Measurements from ENCODE around the gene TSKS. TPM values are rescaled to one million over a fixed set of nuclear protein-coding genes. Genes with fewer than 3 reads are reported as not detected.

The TSKS gene
- under 1 TPM in 3 of 6 donors, not detected in 3; 0.15 to 0.91 (median 0.37) TPM for total RNA-seq

DNA sequence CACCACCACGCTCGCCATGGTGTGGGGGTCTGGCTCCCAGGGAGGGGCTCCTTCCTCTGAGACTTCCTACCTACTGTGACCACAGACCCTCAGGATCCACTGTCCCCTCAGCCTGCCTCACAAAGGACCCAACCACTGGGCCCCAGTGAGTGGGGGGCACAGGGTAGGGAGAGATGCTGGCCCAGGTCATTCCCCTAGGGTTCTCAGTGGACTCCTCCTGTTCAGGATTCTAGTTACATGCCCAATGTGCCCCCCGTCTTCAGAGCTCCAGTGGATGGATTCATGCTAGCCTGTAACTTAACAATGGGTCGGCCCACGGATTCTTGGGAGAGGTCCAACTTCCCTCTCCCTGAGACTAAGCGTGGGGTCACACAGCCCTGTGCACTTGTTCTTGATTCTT, at the start of gene TSKS:
Gene TSKS (minus strand): TSS at position 77 of the 400 bp plus-strand sequence. CDS start 59 bp downstream, at position 18.
- H3K36me3 ChIP-seq: no peaks in the 10 kb centered on the region
- WGBS, 2 donors: 79 to 81% methylated on average over 6 of the region's 6 CpGs
- no peaks in the 10 kb centered on the region for H3K9me3 ChIP-seq
- H3K4me3 ChIP-seq: no peak within 1 kb of the TSS
- no peaks in the 10 kb centered on the region for H3K27me3 ChIP-seq
- H3K4me1 ChIP-seq: peaks cover 13 to 19% (median 16%) of the 10 kb centered on the region in 4 donors
- DNase-seq: no peak
- no peak for TF ChIP-seq EP300 (IDR thresholded peaks at IDR 0.05)
- TF ChIP-seq POLR2AphosphoS5 (IDR thresholded peaks at IDR 0.05): no peak
- TF ChIP-seq, protein P1, sequence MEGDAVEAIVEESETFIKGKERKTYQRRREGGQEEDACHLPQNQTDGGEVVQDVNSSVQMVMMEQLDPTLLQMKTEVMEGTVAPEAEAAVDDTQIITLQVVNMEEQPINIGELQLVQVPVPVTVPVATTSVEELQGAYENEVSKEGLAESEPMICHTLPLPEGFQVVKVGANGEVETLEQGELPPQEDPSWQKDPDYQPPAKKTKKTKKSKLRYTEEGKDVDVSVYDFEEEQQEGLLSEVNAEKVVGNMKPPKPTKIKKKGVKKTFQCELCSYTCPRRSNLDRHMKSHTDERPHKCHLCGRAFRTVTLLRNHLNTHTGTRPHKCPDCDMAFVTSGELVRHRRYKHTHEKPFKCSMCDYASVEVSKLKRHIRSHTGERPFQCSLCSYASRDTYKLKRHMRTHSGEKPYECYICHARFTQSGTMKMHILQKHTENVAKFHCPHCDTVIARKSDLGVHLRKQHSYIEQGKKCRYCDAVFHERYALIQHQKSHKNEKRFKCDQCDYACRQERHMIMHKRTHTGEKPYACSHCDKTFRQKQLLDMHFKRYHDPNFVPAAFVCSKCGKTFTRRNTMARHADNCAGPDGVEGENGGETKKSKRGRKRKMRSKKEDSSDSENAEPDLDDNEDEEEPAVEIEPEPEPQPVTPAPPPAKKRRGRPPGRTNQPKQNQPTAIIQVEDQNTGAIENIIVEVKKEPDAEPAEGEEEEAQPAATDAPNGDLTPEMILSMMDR (IDR thresholded peaks at IDR 0.05): no peak
- TF ChIP-seq POLR2A (IDR thresholded peaks at IDR 0.05): no peak
- peak within 1 kb of the TSS in 2 of 4 donors; percentile 20 to 21 for H3K27ac ChIP-seq
- no peak for ATAC-seq (ENCODE audit: low FRiP score in 2 of 2)

- H3K4me3 ChIP-seq: peak overlapping the region; percentile 58 to 83 (median 62)
- no peak for ATAC-seq (ENCODE audit: low FRiP score in 2 of 2)
- H3K36me3 ChIP-seq: peaks cover 0 to 4% (median 0%) of the 10 kb centered on the region in 4 donors
- H3K9me3 ChIP-seq: no peaks in the 10 kb centered on the region
- WGBS, 2 donors: 54 to 76% methylated on average over 7 to 11 of the region's 11 CpGs
- H3K27me3 ChIP-seq: no peaks in the 10 kb centered on the region
- H3K27ac ChIP-seq: peak overlapping the region; percentile 88 to 93 (median 90)
- TF ChIP-seq, protein P1 (IDR thresholded peaks at IDR 0.05): no peak
- TF ChIP-seq POLR2AphosphoS5 (IDR thresholded peaks at IDR 0.05): no peak
- TF ChIP-seq POLR2A (IDR thresholded peaks at IDR 0.05): no peak
- no peak for TF ChIP-seq EP300 (IDR thresholded peaks at IDR 0.05)
- peaks cover 18 to 46% (median 28%) of the 10 kb centered on the region in 4 donors for H3K4me1 ChIP-seq
- DNase-seq: no peak
These were observed 49.4 kb upstream of the TSKS start for GRCh38 chr19:49812452-49812996.

DNA sequence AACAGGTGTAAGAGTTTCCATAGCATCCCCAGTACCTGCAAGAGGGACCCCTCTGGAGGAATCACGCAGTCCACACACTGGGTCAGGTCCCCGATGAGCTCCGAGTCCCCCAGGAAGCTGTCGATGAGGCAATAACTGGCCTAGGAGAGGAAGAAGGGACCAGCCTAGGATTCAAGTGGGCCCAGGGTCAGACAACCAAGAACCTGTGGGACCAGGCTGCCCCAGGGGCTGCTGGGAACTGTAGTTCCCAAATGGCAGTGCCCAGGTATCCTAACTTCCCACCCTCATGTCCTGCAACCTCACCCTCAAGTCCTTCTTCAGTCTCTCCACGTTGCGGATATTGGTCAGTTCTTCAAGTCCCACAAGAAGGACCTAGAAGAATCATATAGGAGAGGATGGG, 48.2 kb upstream of the TSKS start:
- 89 to 96% methylated on average over 6 of the region's 6 CpGs for WGBS, 2 donors
- Histone ChIP-seq H3K4me3 (no peak overlapping the region), H3K36me3 (peaks cover 0 to 16% (median 3%) of the 10 kb centered on the region in 4 donors), H3K4me1 (peaks cover 18 to 38% (median 24%) of the 10 kb centered on the region in 4 donors), H3K27me3 (no peaks in the 10 kb centered on the region), H3K9me3 (no peaks in the 10 kb centered on the region), H3K27ac (no peak overlapping the region)
- TF ChIP-seq POLR2AphosphoS5 (IDR thresholded peaks at IDR 0.05) (no peak), EP300 (IDR thresholded peaks at IDR 0.05) (no peak), POLR2A (IDR thresholded peaks at IDR 0.05) (no peak)
- TF ChIP-seq, protein P1 (IDR thresholded peaks at IDR 0.05): no peak
- DNase-seq (no peak), ATAC-seq (ENCODE audit: low FRiP score in 2 of 2) (no peak)

DNA sequence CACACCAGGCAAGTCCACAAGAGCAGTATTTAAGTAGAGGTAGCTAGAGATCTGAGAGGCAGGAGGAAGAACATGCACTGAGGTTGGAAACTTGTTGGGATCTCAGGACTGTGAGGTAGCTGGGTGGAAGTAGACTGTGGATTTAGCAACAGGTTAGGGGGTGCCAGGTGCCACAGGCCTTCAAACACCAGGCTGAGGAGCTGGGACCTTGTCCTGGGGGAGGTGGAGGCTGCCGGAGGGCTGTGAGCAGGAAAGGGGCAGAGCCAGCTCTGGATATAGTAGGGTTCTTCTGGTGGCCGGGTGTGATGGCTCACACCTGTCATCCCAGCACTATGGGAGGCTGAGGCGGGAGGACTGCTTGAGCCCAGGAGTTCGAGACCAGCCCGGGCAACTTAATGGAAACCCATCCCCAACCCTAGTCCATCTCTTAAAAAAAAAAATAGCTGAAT, 46.9 kb upstream of the TSKS start:
- H3K27ac ChIP-seq: peak overlapping the region; percentile 73 to 94 (median 89)
- peaks cover 0 to 29% (median 11%) of the 10 kb centered on the region in 4 donors for H3K36me3 ChIP-seq
- H3K4me1 ChIP-seq: peaks cover 18 to 38% (median 24%) of the 10 kb centered on the region in 4 donors
- ATAC-seq (ENCODE audit: low FRiP score in 2 of 2): no peak
- H3K9me3 ChIP-seq: no peaks in the 10 kb centered on the region
- no peaks in the 10 kb centered on the region for H3K27me3 ChIP-seq
- no peak for TF ChIP-seq POLR2AphosphoS5 (IDR thresholded peaks at IDR 0.05)
- no peak for TF ChIP-seq POLR2A (IDR thresholded peaks at IDR 0.05)
- no peak for TF ChIP-seq EP300 (IDR thresholded peaks at IDR 0.05)
- TF ChIP-seq, protein P1 (IDR thresholded peaks at IDR 0.05): no peak
- peak overlapping the region; percentile 69 to 93 (median 80) for H3K4me3 ChIP-seq
- no peak for DNase-seq
- WGBS, 2 donors: 90 to 92% methylated on average over 4 to 5 of the region's 5 CpGs

All from upper lobe of left lung (tissue), 6 donors.